Spleen (tissue), 11 donors: ENCODE results near the gene PERCC1. TPM values are rescaled to one million over a fixed set of nuclear protein-coding genes. Genes with fewer than 3 reads are reported as not detected.
"Not testable (repeated sequence)": the region's sequence is repeated elsewhere in the genome, so short reads cannot be mapped to it uniquely, and the experiment has no call there.

Experiments used
- DNase-seq: peaks from one replicate; pipeline ENCODE4 v3.0.0-alpha.2; 2020
- H3K27ac ChIP-seq, 8 donors: fragments of 200-600 bp; sonication (generic) in 7 of 8; 1 replicate in 4 of 8; 2 replicates in 4 of 8; pipeline versions ENCODE4 v1.5.0 to v1.8.0; 2016 to 2021; ENCODE audit warnings: inconsistent platforms in 4 of 8, mild to moderate bottlenecking in 4 of 8, moderate library complexity in 1 of 8
- H3K27me3 ChIP-seq, 7 donors: fragments of 200-600 bp; sonication (generic) in 6 of 7; replicated peaks in 1 of 7; 1 replicate in 4 of 7; 2 replicates in 3 of 7; pipeline versions ENCODE4 v1.5.0 to v1.8.0; 2016 to 2021; ENCODE audit warnings: inconsistent platforms in 3 of 7, mild to moderate bottlenecking in 1 of 7
- H3K36me3 ChIP-seq, 6 donors: fragments of 200-600 bp; sonication (generic) in 5 of 6; 1 replicate in 4 of 6; 2 replicates in 2 of 6; pipeline versions ENCODE4 v1.5.0 to v1.8.0; 2016 to 2021; ENCODE audit warnings: inconsistent platforms in 2 of 6
- H3K4me1 ChIP-seq, 6 donors: fragments of 200-600 bp; sonication (generic) in 5 of 6; 1 replicate in 3 of 6; 2 replicates in 3 of 6; pipeline versions ENCODE4 v1.5.0 to v1.8.0; 2016 to 2021; ENCODE audit warnings: inconsistent platforms in 3 of 6
- H3K4me3 ChIP-seq, 8 donors: fragments of 200-600 bp; sonication (generic) in 7 of 8; 1 replicate in 4 of 8; 2 replicates in 4 of 8; pipeline versions ENCODE4 v1.5.0 to v1.8.0; 2016 to 2021; ENCODE audit warnings: inconsistent platforms in 4 of 8, mild to moderate bottlenecking in 4 of 8, moderate library complexity in 2 of 8
- H3K9me3 ChIP-seq, 8 donors: fragments of 200-600 bp; sonication (generic) in 7 of 8; 1 replicate in 4 of 8; 2 replicates in 4 of 8; pipeline versions ENCODE4 v1.5.0 to v1.8.0; 2016 to 2021; ENCODE audit warnings: inconsistent platforms in 4 of 8
- POLR2A ChIP-seq, 3 donors: fragments of 450-650 bp; IDR thresholded peaks; one replicate each; pipeline ENCODE4 v1.5.1; 2017; ENCODE audit warnings: antibody characterized with exemption in 3 of 3, mild to moderate bottlenecking in 1 of 3
- POLR2AphosphoS5 ChIP-seq, 3 donors: sonication (generic); formaldehyde crosslinking; IDR thresholded peaks; one replicate each; pipeline ENCODE4 v1.5.1; 2017; ENCODE audit warnings: antibody characterized with exemption in 3 of 3
- WGBS, 5 donors: extraction: QIAGEN DNeasy Blood & Tissue Kit in 3 of 5; methylation state at CpG; one replicate each; pipeline versions ENCODE4 v1.1.5 to v1.1.7; 2013 to 2018; 5-methylcytosine and 5-hydroxymethylcytosine counted together
- intact Hi-C: fragments of 100-400 bp; cut with DNase I; formaldehyde crosslinking; loops from one replicate; pipeline ENCODE4 v1.15.0; 2023; ENCODE audit warnings: low total_unique reads
- polyA plus RNA-seq, 3 donors: library from polyadenylated mRNA; stranded (reverse); fragments of 200-250 nt; gene quantifications; one replicate each; pipeline ENCODE4 v1.2.1, GENCODE V29; 2013
- total RNA-seq, 7 donors: library from RNA; depleted of rRNA in 3 of 7; stranded (reverse); fragments of >200 nt in 3 of 7; fragmentation: NEBNext Ultra II Directional in 4 of 7; extraction: Animal tissue kit (Norgen Biotek cat#: 25700) in 4 of 7; gene quantifications; one replicate each; pipeline versions ENCODE4 v1.1.0 to v1.2.1, GENCODE V29; 2016 to 2021
- TF ChIP-seq, protein P1 (sequence below), 11 experiments: fragments of 200-600 bp in 7 of 11; fragments of 450-650 bp in 4 of 11; sonication (generic) in 4 of 11; IDR thresholded peaks in 8 of 11; conservative IDR thresholded peaks in 3 of 11; 1 replicate in 7 of 11; 2 replicates in 4 of 11; pipeline versions ENCODE4 v1.4.0 to v1.8.0; 2016 to 2021; ENCODE audit warnings: antibody characterized with exemption in 11 of 11, inconsistent platforms in 4 of 11, mild to moderate bottlenecking in 1 of 11
- donor health status: healthy with polysubstance abuse.
- donor health status: DM: no; HTN: no; CAD: no; lungs with moderate emphysema.
- donor health status: DM: no; HTN: no; CAD: no.
- donor health status: Bipolar disorder and iron deficiency.
- donor health status: healthy.
- donor health status: DM: no; HTN: no; CAD: no.
- donor health status: DM: yes; HTN: yes; CAD: no.

The PERCC1 gene
- total and polyA plus RNA-seq, 10 donors = 0.11 to 1.3 (median 0.73) TPM; not detected in 7

DNA sequence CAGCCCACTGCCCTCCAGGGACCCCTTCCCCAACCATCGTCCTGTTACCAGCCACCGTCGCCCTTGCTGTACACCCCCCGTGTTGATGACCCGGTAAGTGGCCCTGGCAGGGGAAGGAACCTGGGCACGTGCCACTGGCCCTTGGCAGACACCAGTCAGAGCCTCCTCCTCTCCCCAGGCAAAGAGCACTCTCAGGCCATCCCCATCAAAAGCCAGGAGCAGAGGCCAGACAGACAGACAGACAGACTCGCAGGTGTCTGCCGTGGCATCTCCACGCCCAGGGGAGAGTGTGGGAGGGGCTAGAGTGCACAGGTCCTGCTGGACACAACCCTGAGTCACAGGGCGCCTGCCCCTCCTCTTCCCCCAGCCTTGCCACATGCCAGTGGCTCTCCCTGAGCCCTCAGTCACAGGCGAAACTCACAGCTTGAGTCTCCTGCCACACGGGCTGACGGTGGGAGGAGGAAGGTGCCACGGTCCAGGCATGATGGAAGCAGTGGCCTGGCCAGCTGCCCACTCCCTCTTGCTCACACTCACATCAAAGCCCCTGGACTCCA, 36.2 kb downstream of the PERCC1 start:
- WGBS, 5 donors = 77 to 92% (median 83%) methylated on average over 13 to 14 of the region's 14 CpGs
- DNase-seq = no peak
- H3K36me3 ChIP-seq = peaks cover 0 to 43% (median 15%) of the 10 kb centered on the region in 6 donors
- H3K9me3 ChIP-seq = no peaks in the 10 kb centered on the region
- TF ChIP-seq, protein P1, sequence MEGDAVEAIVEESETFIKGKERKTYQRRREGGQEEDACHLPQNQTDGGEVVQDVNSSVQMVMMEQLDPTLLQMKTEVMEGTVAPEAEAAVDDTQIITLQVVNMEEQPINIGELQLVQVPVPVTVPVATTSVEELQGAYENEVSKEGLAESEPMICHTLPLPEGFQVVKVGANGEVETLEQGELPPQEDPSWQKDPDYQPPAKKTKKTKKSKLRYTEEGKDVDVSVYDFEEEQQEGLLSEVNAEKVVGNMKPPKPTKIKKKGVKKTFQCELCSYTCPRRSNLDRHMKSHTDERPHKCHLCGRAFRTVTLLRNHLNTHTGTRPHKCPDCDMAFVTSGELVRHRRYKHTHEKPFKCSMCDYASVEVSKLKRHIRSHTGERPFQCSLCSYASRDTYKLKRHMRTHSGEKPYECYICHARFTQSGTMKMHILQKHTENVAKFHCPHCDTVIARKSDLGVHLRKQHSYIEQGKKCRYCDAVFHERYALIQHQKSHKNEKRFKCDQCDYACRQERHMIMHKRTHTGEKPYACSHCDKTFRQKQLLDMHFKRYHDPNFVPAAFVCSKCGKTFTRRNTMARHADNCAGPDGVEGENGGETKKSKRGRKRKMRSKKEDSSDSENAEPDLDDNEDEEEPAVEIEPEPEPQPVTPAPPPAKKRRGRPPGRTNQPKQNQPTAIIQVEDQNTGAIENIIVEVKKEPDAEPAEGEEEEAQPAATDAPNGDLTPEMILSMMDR (IDR thresholded peaks at IDR 0.05 in 8 of 11, conservative IDR thresholded peaks at IDR 0.05 in 3 of 11) = no peak
- TF ChIP-seq POLR2AphosphoS5 (IDR thresholded peaks at IDR 0.05) (no peak), POLR2A (IDR thresholded peaks at IDR 0.05) (no peak)
- no peaks in the 10 kb centered on the region for H3K27me3 ChIP-seq
- intact Hi-C loops = no loop called here
- H3K4me1 ChIP-seq = peaks cover 17 to 65% (median 32%) of the 10 kb centered on the region in 6 donors
- no peak overlapping the region for H3K27ac ChIP-seq
- H3K4me3 ChIP-seq = no peak overlapping the region

DNA sequence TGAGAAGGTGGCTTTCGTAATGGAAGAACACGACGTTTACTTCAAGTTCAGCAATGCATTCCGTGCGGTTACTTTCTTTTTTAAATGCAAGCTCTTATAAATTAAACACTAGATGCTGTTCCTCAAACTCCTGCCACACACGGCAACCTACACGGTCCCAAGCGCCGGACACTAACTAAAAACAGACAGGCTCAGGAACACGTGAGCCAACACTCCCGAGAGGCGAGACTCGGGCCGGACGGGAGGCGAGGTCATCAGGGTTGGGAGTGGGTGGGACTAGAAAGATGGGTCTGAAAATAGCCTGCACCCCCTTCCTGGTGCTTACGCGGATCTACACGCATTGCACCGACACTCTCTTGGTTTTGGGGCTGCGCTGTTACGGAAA, 37.5 kb downstream of the PERCC1 start:
- no peak overlapping the region for H3K4me3 ChIP-seq
- WGBS, 5 donors = 82 to 92% (median 83%) methylated on average over 22 of the region's 22 CpGs
- H3K4me1 ChIP-seq = peaks cover 24 to 78% (median 46%) of the 10 kb centered on the region in 6 donors
- H3K9me3 ChIP-seq = no peaks in the 10 kb centered on the region
- no peak overlapping the region for H3K27ac ChIP-seq
- intact Hi-C loops = no loop called here
- no peaks in the 10 kb centered on the region for H3K27me3 ChIP-seq
- no peak for DNase-seq
- peaks cover 0 to 30% (median 11%) of the 10 kb centered on the region in 6 donors for H3K36me3 ChIP-seq
- TF ChIP-seq POLR2A (IDR thresholded peaks at IDR 0.05) = no peak
- TF ChIP-seq, protein P1 (IDR thresholded peaks at IDR 0.05 in 8 of 11, conservative IDR thresholded peaks at IDR 0.05 in 3 of 11) = no peak

DNA sequence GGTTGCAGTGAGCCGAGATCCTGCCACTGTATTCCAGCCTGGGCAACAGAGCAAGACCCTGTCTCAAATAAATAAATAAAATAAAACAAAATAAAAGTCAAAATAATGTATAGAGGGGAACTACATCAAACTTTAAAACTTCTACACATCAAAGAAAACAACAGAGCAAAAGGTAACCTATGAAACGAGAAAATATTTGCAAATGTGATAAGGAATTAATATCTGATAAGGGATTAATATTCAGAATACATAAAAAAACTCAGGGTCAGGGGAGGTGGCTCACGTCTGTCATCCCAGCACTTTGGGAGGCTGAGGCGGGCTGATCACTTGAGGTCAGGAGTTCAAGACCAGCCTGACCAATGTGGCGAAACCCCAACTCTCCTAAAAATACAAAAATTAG, 38.3 kb downstream of the PERCC1 start:
- H3K36me3 ChIP-seq = peaks cover 0 to 23% (median 7%) of the 10 kb centered on the region in 6 donors

DNA sequence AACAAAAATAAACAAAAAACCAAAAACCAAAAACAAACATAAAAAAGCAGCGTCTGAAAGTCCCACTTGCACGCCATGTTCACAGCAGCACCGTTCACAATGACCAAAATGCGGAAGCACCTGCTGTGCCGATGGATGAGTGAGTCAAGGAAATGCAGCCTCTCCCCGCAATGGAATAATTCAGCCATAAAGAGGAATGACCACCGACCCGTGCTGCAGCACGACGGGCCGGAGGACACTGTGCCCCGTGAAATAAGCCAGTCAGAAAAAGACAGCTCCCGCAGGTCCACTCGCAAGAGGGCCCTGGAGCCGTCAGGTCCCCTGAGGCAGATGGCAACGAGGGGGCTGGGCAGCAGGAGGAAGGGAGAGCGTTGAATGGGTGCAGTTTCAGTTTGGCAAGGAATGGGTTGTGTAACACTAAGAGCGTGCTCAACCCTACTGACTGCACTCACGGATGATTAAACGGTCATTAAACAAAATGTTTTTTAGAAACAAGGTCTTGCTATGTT, 38.9 kb downstream of the PERCC1 start:
- WGBS, 5 donors = 43 to 77% (median 58%) methylated on average over 20 of the region's 20 CpGs
- TF ChIP-seq, protein P1 (IDR thresholded peaks at IDR 0.05 in 8 of 11, conservative IDR thresholded peaks at IDR 0.05 in 3 of 11) = no peak
- TF ChIP-seq POLR2AphosphoS5 (IDR thresholded peaks at IDR 0.05) (peak in 2 of 3 donors; percentile 44 to 70), POLR2A (IDR thresholded peaks at IDR 0.05) (no peak)
- Histone ChIP-seq H3K4me3 (peak overlapping the region in 6 of 8 donors; percentile 6 to 62 (median 22)), H3K4me1 (peaks cover 24 to 90% (median 56%) of the 10 kb centered on the region in 6 donors), H3K27me3 (no peaks in the 10 kb centered on the region), H3K27ac (peak overlapping the region; percentile 27 to 88 (median 78)), H3K36me3 (peaks cover 0 to 17% (median 1%) of the 10 kb centered on the region in 6 donors), H3K9me3 (no peaks in the 10 kb centered on the region)
- intact Hi-C loops = no loop called here
- DNase-seq = no peak

More for the DNA sequence above, 38.3 kb downstream of the PERCC1 start:
- Histone ChIP-seq H3K27ac (peak overlapping the region in 6 of 8 donors; percentile 71 to 88 (median 81)), H3K4me1 (peaks cover 24 to 85% (median 53%) of the 10 kb centered on the region in 6 donors), H3K4me3 (peak overlapping the region in 1 of 8 donors; percentile 62)
- intact Hi-C loops, H3K27me3 ChIP-seq, H3K9me3 ChIP-seq, DNase-seq: not testable (repeated sequence)
- 66 to 88% (median 73%) methylated on average over 5 of the region's 5 CpGs for WGBS, 5 donors
